ENCODE data around the gene TLR4. TPM values are rescaled to one million over a fixed set of nuclear protein-coding genes. Genes with fewer than 3 reads are reported as not detected.

Gene TLR4
- total and polyA plus RNA-seq, 2 experiments from 2014 or later = 0.06 TPM; not detected in 1

GRCh38 chr9:117709936-117710335 is 5.7 kb downstream of the TLR4 start:
- Histone ChIP-seq H3K27me3 (no peaks in the 10 kb centered on the region), H3K4me3 (no peak overlapping the region), H3K4me1 (ENCODE audit: low read depth) (no peaks in the 10 kb centered on the region), H3K27ac (no peak overlapping the region), H3K36me3 (no peaks in the 10 kb centered on the region), H3K9me3 (ENCODE audit: low read depth) (no peaks in the 10 kb centered on the region)
- TF ChIP-seq CTCF (IDR thresholded peaks at IDR 0.05; ENCODE audit: low read depth, low read length) = no peak
- DNase-seq (ENCODE audit: low read depth in 1 of 2, low spot score in 1 of 2) = no peak

GRCh38 chr9:117714282-117714681 is 10.1 kb downstream of the TLR4 start:
- Histone ChIP-seq H3K4me3 (no peak overlapping the region), H3K4me1 (ENCODE audit: low read depth) (peaks cover 7% of the 10 kb centered on the region), H3K27me3 (no peaks in the 10 kb centered on the region), H3K27ac (no peak overlapping the region), H3K36me3 (no peaks in the 10 kb centered on the region), H3K9me3 (ENCODE audit: low read depth) (no peaks in the 10 kb centered on the region)
- DNase-seq (ENCODE audit: low read depth in 1 of 2, low spot score in 1 of 2) = no peak
- TF ChIP-seq CTCF (IDR thresholded peaks at IDR 0.05; ENCODE audit: low read depth, low read length) = no peak

- H3K9me3 ChIP-seq (ENCODE audit: low read depth) = no peaks in the 10 kb centered on the region
- H3K27ac ChIP-seq = no peak overlapping the region
- no peaks in the 10 kb centered on the region for H3K36me3 ChIP-seq
- TF ChIP-seq CTCF (IDR thresholded peaks at IDR 0.05; ENCODE audit: low read depth, low read length) = no peak
- no peaks in the 10 kb centered on the region for H3K27me3 ChIP-seq
- H3K4me1 ChIP-seq (ENCODE audit: low read depth) = peaks cover 9% of the 10 kb centered on the region
- peak in 1 of 2 donors; percentile 71 for DNase-seq (ENCODE audit: low read depth in 1 of 2, low spot score in 1 of 2)
- no peak overlapping the region for H3K4me3 ChIP-seq
These were observed 11.3 kb downstream of the TLR4 start for GRCh38 chr9:117715411-117715989.

GRCh38 chr9:117718085-117718484 is 13.9 kb downstream of the TLR4 start:
- DNase-seq (ENCODE audit: low read depth in 1 of 2, low spot score in 1 of 2) = peak in 1 of 2 donors; percentile 56
- peaks cover 18% of the 10 kb centered on the region for H3K4me1 ChIP-seq (ENCODE audit: low read depth)
- H3K27ac ChIP-seq = no peak overlapping the region
- no peak overlapping the region for H3K4me3 ChIP-seq
- no peaks in the 10 kb centered on the region for H3K9me3 ChIP-seq (ENCODE audit: low read depth)
- no peak for TF ChIP-seq CTCF (IDR thresholded peaks at IDR 0.05; ENCODE audit: low read depth, low read length)
- H3K36me3 ChIP-seq = no peaks in the 10 kb centered on the region
- H3K27me3 ChIP-seq = no peaks in the 10 kb centered on the region

- TF ChIP-seq CTCF (IDR thresholded peaks at IDR 0.05; ENCODE audit: low read depth, low read length) = no peak
- H3K27ac ChIP-seq = no peak overlapping the region
- no peak for DNase-seq (ENCODE audit: low read depth in 1 of 2, low spot score in 1 of 2)
These were observed 14.5 kb downstream of the TLR4 start for GRCh38 chr9:117718701-117719100.

More at GRCh38 chr9:117718701-117719100, 14.5 kb downstream of the TLR4 start:
- no peak overlapping the region for H3K4me3 ChIP-seq
- H3K4me1 ChIP-seq (ENCODE audit: low read depth) = peaks cover 23% of the 10 kb centered on the region
- no peaks in the 10 kb centered on the region for H3K27me3 ChIP-seq
- H3K36me3 ChIP-seq = no peaks in the 10 kb centered on the region
- no peaks in the 10 kb centered on the region for H3K9me3 ChIP-seq (ENCODE audit: low read depth)

Data from cardiac muscle cell (in vitro differentiated cells and primary cell).